Adrenal gland (tissue), 12 donors: ENCODE data around the gene VPS33B. TPM values are rescaled to one million over a fixed set of nuclear protein-coding genes. Genes with fewer than 3 reads are reported as not detected.

Experiments used
- DNase-seq, 7 donors: peaks; one replicate each; pipeline ENCODE4 v3.0.0-alpha.2; 2019 to 2020
- H3K27ac ChIP-seq, 5 donors: fragments of 200-600 bp; sonication (generic) in 4 of 5; 1 replicate in 3 of 5; 2 replicates in 2 of 5; pipeline versions ENCODE4 v1.5.1 to v1.8.0; 2016 to 2020; ENCODE audit warnings: mild to moderate bottlenecking in 1 of 5
- H3K27me3 ChIP-seq: fragments of 200-600 bp; 2 replicates; pipeline ENCODE4 v1.8.0; 2021
- H3K36me3 ChIP-seq, 2 donors: fragments of 200-600 bp; replicated peaks in 1 of 2; 1 replicate in 1 of 2; 2 replicates in 1 of 2; pipeline versions ENCODE4 v1.5.1 to v1.8.0; 2018 to 2022
- H3K4me1 ChIP-seq, 2 donors: fragments of 200-600 bp; replicated peaks in 1 of 2; 1 replicate in 1 of 2; 2 replicates in 1 of 2; pipeline versions ENCODE4 v1.5.1 to v1.8.0; 2018 to 2021
- H3K4me3 ChIP-seq, 4 donors: fragments of 200-600 bp; sonication (generic) in 3 of 4; one replicate each; pipeline ENCODE4 v1.5.1; 2016 to 2018
- H3K9me3 ChIP-seq, 3 donors: fragments of 200-600 bp; sonication (generic) in 1 of 3; replicated peaks in 1 of 3; 1 replicate in 2 of 3; 2 replicates in 1 of 3; pipeline versions ENCODE4 v1.5.1 to v1.8.0; 2016 to 2021
- CTCF ChIP-seq, 6 experiments: fragments of 450-650 bp in 4 of 6; fragments of 200-600 bp in 2 of 6; sonication (generic) in 1 of 6; IDR thresholded peaks; 1 replicate in 5 of 6; 2 replicates in 1 of 6; pipeline versions ENCODE4 v1.5.1 to v1.8.0; 2016 to 2021; ENCODE audit warnings: antibody characterized with exemption in 6 of 6, mild to moderate bottlenecking in 2 of 6, moderate library complexity in 1 of 6
- POLR2A ChIP-seq, 2 donors: fragments of 450-650 bp; IDR thresholded peaks; one replicate each; pipeline ENCODE4 v1.6.1; 2017; ENCODE audit warnings: antibody characterized with exemption in 2 of 2, mild to moderate bottlenecking in 2 of 2, moderate library complexity in 1 of 2
- WGBS, 4 donors: extraction: QIAGEN DNeasy Blood & Tissue Kit in 2 of 4; methylation state at CpG; one replicate each; pipeline versions ENCODE4 v1.1.5 to v1.1.7; 2013 to 2017; 5-methylcytosine and 5-hydroxymethylcytosine counted together
- intact Hi-C, 2 donors: fragments of 100-400 bp; cut with DNase I; formaldehyde crosslinking; loops; one replicate each; pipeline versions ENCODE4 v1.14.1 to v1.15.0; 2022 to 2023
- polyA plus RNA-seq, 3 donors: library from polyadenylated mRNA; stranded (reverse); fragments of 200-250 nt in 2 of 3; fragments of 350-450 nt in 1 of 3; fragmentation: Illumina TruSeq in 1 of 3; extraction: RNeasy Lipid Tissue Mini Kit (QIAGEN cat#74804) in 1 of 3; gene quantifications; one replicate each; pipeline ENCODE4 v1.2.3, GENCODE V29; 2013 to 2014
- total RNA-seq, 9 donors: library from RNA; depleted of rRNA in 4 of 9; stranded (reverse); fragments of >200 nt in 4 of 9; fragments of 120-200 nt in 1 of 9; fragmentation: NEBNext Ultra II Directional in 1 of 9; extraction: Animal tissue kit (Norgen Biotek cat#: 25700) in 1 of 9; gene quantifications; one replicate each; pipeline versions ENCODE4 v1.1.0 to v1.2.4, GENCODE V29; 2013 to 2023
- donor health status: healthy with polysubstance abuse.
- donor health status: Bipolar disorder and iron deficiency.
- donor health status: DM: yes; HTN: yes; CAD: no.
- donor health status: DM: no; HTN: no; CAD: no.
- donor health status: DM: no; HTN: no; CAD: no.
- donor health status: DM: yes; HTN: yes; CAD: no.

Gene VPS33B
- total and polyA plus RNA-seq, 12 donors = 9.1 to 23.8 (median 15.6) TPM

DNA sequence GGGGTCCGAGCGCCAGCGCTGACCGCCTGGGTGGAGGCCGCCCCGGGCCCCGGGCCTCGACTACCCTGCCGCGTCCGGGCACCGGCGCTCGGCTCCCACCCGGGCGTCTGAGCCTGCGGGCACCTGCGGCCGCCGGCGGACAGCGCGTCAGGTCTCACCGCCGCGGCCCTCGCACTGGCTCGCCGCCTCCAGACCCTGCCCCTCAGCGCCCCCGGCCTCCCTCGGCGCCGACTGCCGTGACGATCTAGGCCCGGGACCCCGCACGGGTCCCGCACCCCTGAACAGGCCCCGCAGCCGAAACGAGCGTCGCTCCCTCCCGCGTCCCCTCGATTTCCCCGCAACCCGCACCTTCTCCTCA is 28.4 kb downstream of the VPS33B start:
- DNase-seq = peak in 5 of 7 donors; percentile 13 to 45 (median 20)
- WGBS, 4 donors = 0% methylated on average over 12 to 49 of the region's 50 CpGs; no CpG with 5 or more reads in 1 of the 4 donors
- TF ChIP-seq CTCF (IDR thresholded peaks at IDR 0.05) = no peak
- no peak for TF ChIP-seq POLR2A (IDR thresholded peaks at IDR 0.05)
- Histone ChIP-seq H3K9me3 (no peaks in the 10 kb centered on the region), H3K27ac (peak overlapping the region in 4 of 5 donors; percentile 43 to 89 (median 86)), H3K4me1 (peaks cover 0 to 15% of the 10 kb centered on the region in 2 donors), H3K4me3 (peak overlapping the region; percentile 59 to 87 (median 81)), H3K36me3 (peaks cover 0 to 10% of the 10 kb centered on the region in 2 donors), H3K27me3 (no peaks in the 10 kb centered on the region)
- intact Hi-C loops = no loop called here

DNA sequence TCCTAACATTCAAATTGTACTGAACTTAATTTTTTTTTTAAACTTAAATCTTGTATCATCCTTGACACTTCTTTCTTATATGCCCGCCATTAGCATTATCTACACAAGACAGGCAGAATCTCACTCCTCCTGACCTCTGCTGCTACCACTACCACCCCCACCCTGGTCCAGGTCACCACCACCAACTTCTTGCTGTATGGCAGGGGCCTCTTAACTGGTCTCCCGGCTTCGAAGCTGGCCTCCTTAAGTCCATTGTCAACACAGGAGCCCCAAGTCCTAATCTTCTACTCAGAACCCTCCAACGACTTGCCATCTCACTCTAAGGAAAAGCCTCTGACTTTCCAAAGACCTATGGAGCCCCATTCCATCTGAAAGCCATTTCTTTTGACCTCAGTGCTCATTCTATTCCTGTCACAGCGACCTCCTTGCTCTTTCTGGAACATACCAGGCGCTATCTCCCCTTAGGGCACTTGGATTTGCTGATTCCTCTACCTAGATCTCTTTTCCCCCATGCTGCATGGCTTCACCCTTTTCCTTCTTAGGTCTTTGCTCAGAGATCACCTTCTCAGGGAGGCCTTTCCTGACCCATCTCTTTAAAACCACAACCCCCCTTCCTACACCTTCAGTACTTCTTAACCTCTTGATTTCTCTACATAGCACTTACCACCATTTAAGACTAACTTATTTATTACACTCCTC is 30.7 kb downstream of the VPS33B start:
- Histone ChIP-seq H3K27me3 (no peaks in the 10 kb centered on the region), H3K27ac (no peak overlapping the region), H3K36me3 (no peaks in the 10 kb centered on the region), H3K4me1 (peaks cover 0 to 15% of the 10 kb centered on the region in 2 donors), H3K9me3 (no peaks in the 10 kb centered on the region), H3K4me3 (no peak overlapping the region)
- TF ChIP-seq POLR2A (IDR thresholded peaks at IDR 0.05) (no peak), CTCF (IDR thresholded peaks at IDR 0.05) (no peak)
- DNase-seq = no peak
- intact Hi-C loops = no loop called here
- WGBS, 4 donors = 92 to 95% (median 93%) methylated on average over 6 of the region's 6 CpGs

DNA sequence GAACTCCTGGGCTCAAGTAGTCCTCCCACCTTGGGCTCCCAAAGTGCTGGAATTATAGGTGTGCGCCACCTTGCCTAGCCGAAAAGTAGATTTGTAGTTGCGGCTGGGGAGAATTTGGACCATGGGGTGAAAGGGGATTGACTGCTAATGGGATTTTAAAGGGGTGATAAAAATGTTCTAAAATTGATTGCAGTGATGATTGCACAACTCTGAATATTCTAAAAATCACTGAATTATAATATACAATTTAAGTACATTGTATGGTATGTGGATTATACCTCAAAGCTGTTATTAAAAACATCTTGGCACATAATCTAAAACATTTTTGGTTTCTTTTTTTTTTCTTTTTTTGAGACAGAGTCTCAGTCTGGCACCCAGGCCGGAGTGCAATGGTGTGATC is 31.9 kb downstream of the VPS33B start:
- H3K27ac ChIP-seq = no peak overlapping the region
- 96 to 100% (median 97%) methylated on average over 4 of the region's 4 CpGs for WGBS, 4 donors
- peaks cover 0 to 15% of the 10 kb centered on the region in 2 donors for H3K4me1 ChIP-seq
- no peaks in the 10 kb centered on the region for H3K36me3 ChIP-seq
- H3K4me3 ChIP-seq = no peak overlapping the region
- intact Hi-C loops = no loop called here
- TF ChIP-seq POLR2A (IDR thresholded peaks at IDR 0.05) = no peak
- no peak for TF ChIP-seq CTCF (IDR thresholded peaks at IDR 0.05)
- H3K27me3 ChIP-seq = no peaks in the 10 kb centered on the region
- DNase-seq = no peak
- no peaks in the 10 kb centered on the region for H3K9me3 ChIP-seq

DNA sequence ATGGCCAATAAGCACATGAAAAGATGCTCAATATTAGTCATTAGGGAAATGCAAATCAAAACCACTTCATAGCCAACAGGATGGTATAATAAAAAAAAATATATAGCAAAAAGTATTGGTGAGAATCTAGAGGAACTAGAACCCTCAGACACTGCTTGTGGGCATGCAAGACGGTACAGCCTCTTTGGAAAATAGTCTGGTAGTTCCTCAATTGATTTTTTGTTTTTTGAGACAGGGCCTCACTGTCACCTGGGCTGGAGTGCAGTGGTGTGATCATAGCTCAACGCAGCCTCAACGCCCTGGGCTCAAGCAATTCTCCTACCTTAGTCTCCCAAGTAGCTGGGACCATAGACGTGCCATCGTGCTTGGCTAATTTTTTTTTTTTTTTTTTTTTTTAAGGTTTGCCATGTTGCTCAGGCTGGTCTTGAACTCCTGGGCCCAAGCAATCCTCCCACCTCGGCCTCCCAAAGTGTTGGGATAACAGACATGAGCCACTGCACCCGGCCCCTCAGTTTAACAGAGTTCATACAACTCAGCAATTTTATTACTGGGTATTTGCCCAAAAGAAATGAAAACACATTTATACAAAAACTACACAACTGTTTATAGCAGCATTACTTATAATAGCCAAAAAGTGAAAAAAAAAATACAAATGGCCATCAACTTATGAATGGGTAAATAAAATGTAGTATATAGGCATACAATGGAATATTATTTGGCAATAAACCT is 33.2 kb downstream of the VPS33B start:
- Histone ChIP-seq H3K4me1 (peaks cover 0 to 8% of the 10 kb centered on the region in 2 donors), H3K36me3 (no peaks in the 10 kb centered on the region), H3K4me3 (no peak overlapping the region), H3K27me3 (no peaks in the 10 kb centered on the region), H3K27ac (no peak overlapping the region), H3K9me3 (no peaks in the 10 kb centered on the region)
- WGBS, 4 donors = 73 to 93% (median 83%) methylated on average over 6 to 7 of the region's 7 CpGs
- no peak for DNase-seq
- TF ChIP-seq CTCF (IDR thresholded peaks at IDR 0.05) (no peak), POLR2A (IDR thresholded peaks at IDR 0.05) (no peak)
- intact Hi-C loops = no loop called here
